Endodermal cell (in vitro differentiated cells): ENCODE results near the gene DDX52. TPM values are rescaled to one million over a fixed set of nuclear protein-coding genes. Genes with fewer than 3 reads are reported as not detected.

Experiments
- DNase-seq: peaks from one replicate; pipeline ENCODE4 v3.0.0-alpha.2; 2017
- H3K27ac ChIP-seq: 2 replicates; pipeline ENCODE4 v1.5.1; 2013; ENCODE audit warnings: mild to moderate bottlenecking, low read depth, low read length, moderate library complexity
- H3K27me3 ChIP-seq: 2 replicates; pipeline ENCODE4 v1.6.1; 2013; ENCODE audit warnings: mild to moderate bottlenecking, low read length, moderate library complexity; ENCODE audit not compliant: insufficient read depth, control insufficient read depth, poor library complexity, severe bottlenecking
- H3K36me3 ChIP-seq: 2 replicates; pipeline ENCODE4 v1.7.0; 2013; ENCODE audit warnings: mild to moderate bottlenecking, low read length, moderate library complexity; ENCODE audit not compliant: control insufficient read depth, insufficient read depth
- H3K4me1 ChIP-seq: one replicate; pipeline ENCODE4 v1.7.0; 2013; ENCODE audit warnings: low read length; ENCODE audit not compliant: control insufficient read depth, insufficient read depth
- H3K4me3 ChIP-seq: 2 replicates; pipeline ENCODE4 v1.5.1; 2013; ENCODE audit warnings: mild to moderate bottlenecking, low read length, moderate library complexity
- H3K9ac ChIP-seq: 2 replicates; pipeline ENCODE4 v1.6.1; 2013; ENCODE audit warnings: mild to moderate bottlenecking, low read length, moderate library complexity; ENCODE audit not compliant: poor library complexity, severe bottlenecking; ENCODE audit errors: extremely low read depth
- H3K9me3 ChIP-seq: 2 replicates; pipeline ENCODE4 v1.6.1; 2013; ENCODE audit warnings: mild to moderate bottlenecking, low read length, moderate library complexity; ENCODE audit not compliant: control insufficient read depth
- H3K27ac Mint-ChIP-seq: 2 replicates; pipeline ENCODE4 v1.8.0; 2020; ENCODE audit warnings: mixed read lengths
- H3K27me3 Mint-ChIP-seq: 2 replicates; pipeline ENCODE4 v1.8.0; 2021; ENCODE audit warnings: mild to moderate bottlenecking, mixed read lengths; ENCODE audit not compliant: insufficient read depth
- H3K36me3 Mint-ChIP-seq: 2 replicates; pipeline ENCODE4 v1.8.0; 2020; ENCODE audit warnings: low read depth, mixed read lengths
- H3K4me1 Mint-ChIP-seq: 2 replicates; pipeline ENCODE4 v1.8.0; 2020; ENCODE audit warnings: mixed read lengths
- H3K4me3 Mint-ChIP-seq: 2 replicates; pipeline ENCODE4 v1.8.0; 2020; ENCODE audit warnings: mild to moderate bottlenecking, moderate library complexity, mixed read lengths
- H3K9me3 Mint-ChIP-seq: 2 replicates; pipeline ENCODE4 v1.8.0; 2020; ENCODE audit warnings: mild to moderate bottlenecking, mixed read lengths
- CTCF ChIP-seq: fragments of 200-600 bp; sonication (generic); conservative IDR thresholded peaks from 2 replicates; pipeline ENCODE4 v1.5.0; 2021; ENCODE audit warnings: antibody characterized with exemption, mild to moderate bottlenecking
- WGBS, 2 experiments: methylation state at CpG; one replicate each; pipeline versions ENCODE4 v1.1.5 to v1.1.7; 2013; ENCODE audit warnings: missing lambda C conversion rate in 2 of 2, mixed read lengths in 1 of 2; ENCODE audit not compliant: insufficient coverage in 1 of 2, insufficient read length in 1 of 2; 5-methylcytosine and 5-hydroxymethylcytosine counted together
- total RNA-seq, 2 donors: library from RNA; stranded (reverse); fragmentation: NEBNext Ultra II Directional in 1 of 2; extraction: Animal tissue kit (Norgen Biotek cat#: 25700) in 1 of 2; gene quantifications; 2 replicates in 1 of 2; 3 replicates in 1 of 2; pipeline ENCODE4 v1.2.1, GENCODE V29; 2021

Gene DDX52
- total RNA-seq, 2 donors from 2014 or later: 51.5 to 63.3 TPM

GRCh38 chr17:37605813-37606505 is 37.3 kb downstream of the DDX52 start:
- no peaks in the 10 kb centered on the region for H3K27me3 Mint-ChIP-seq
- Histone ChIP-seq H3K9me3 (peaks cover 15% of the 10 kb centered on the region), H3K9ac (no peak overlapping the region), H3K27me3 (no peaks in the 10 kb centered on the region), H3K36me3 (peaks cover 32% of the 10 kb centered on the region), H3K4me1 (no peaks in the 10 kb centered on the region), H3K27ac (no peak overlapping the region), H3K4me3 (no peak overlapping the region)
- H3K36me3 Mint-ChIP-seq: peaks cover 26% of the 10 kb centered on the region
- no peak overlapping the region for H3K27ac Mint-ChIP-seq
- H3K9me3 Mint-ChIP-seq: peaks cover 5% of the 10 kb centered on the region
- no peak for TF ChIP-seq CTCF
- WGBS, 2 experiments: 95 to 98% methylated on average over 4 to 7 of the region's 7 CpGs
- no peak overlapping the region for H3K4me3 Mint-ChIP-seq
- no peak for DNase-seq
- no peaks in the 10 kb centered on the region for H3K4me1 Mint-ChIP-seq

GRCh38 chr17:37605081-37605480 is 38.2 kb downstream of the DDX52 start:
- peaks cover 38% of the 10 kb centered on the region for H3K36me3 ChIP-seq
- H3K9ac ChIP-seq: no peak overlapping the region
- H3K4me1 ChIP-seq: no peaks in the 10 kb centered on the region
- H3K4me1 Mint-ChIP-seq: no peaks in the 10 kb centered on the region
- peaks cover 27% of the 10 kb centered on the region for H3K36me3 Mint-ChIP-seq
- H3K27ac Mint-ChIP-seq: no peak overlapping the region
- no peaks in the 10 kb centered on the region for H3K27me3 Mint-ChIP-seq
- no peak overlapping the region for H3K27ac ChIP-seq
- peaks cover 5% of the 10 kb centered on the region for H3K9me3 Mint-ChIP-seq
- H3K9me3 ChIP-seq: peaks cover 15% of the 10 kb centered on the region
- WGBS, 2 experiments: 90 to 91% methylated on average over 3 to 4 of the region's 4 CpGs
- H3K4me3 Mint-ChIP-seq: no peak overlapping the region
- no peak for TF ChIP-seq CTCF
- no peak for DNase-seq
- H3K4me3 ChIP-seq: no peak overlapping the region
- no peaks in the 10 kb centered on the region for H3K27me3 ChIP-seq

GRCh38 chr17:37604556-37604955 is 38.7 kb downstream of the DDX52 start:
- peaks cover 5% of the 10 kb centered on the region for H3K9me3 Mint-ChIP-seq
- no peaks in the 10 kb centered on the region for H3K4me1 ChIP-seq
- no peak overlapping the region for H3K27ac Mint-ChIP-seq
- H3K9ac ChIP-seq: no peak overlapping the region
- WGBS, 2 experiments: 91 to 98% methylated on average over 4 to 6 of the region's 6 CpGs
- H3K27me3 ChIP-seq: no peaks in the 10 kb centered on the region
- no peak overlapping the region for H3K27ac ChIP-seq
- H3K4me3 Mint-ChIP-seq: no peak overlapping the region
- DNase-seq: no peak
- H3K27me3 Mint-ChIP-seq: no peaks in the 10 kb centered on the region
- H3K4me1 Mint-ChIP-seq: no peaks in the 10 kb centered on the region
- H3K36me3 Mint-ChIP-seq: peaks cover 29% of the 10 kb centered on the region
- H3K9me3 ChIP-seq: peaks cover 15% of the 10 kb centered on the region
- no peak overlapping the region for H3K4me3 ChIP-seq
- no peak for TF ChIP-seq CTCF
- H3K36me3 ChIP-seq: peaks cover 42% of the 10 kb centered on the region
